ENCODE results near the gene SNAPC4. TPM values are rescaled to one million over a fixed set of nuclear protein-coding genes. Genes with fewer than 3 reads are reported as not detected.

SNAPC4 gene
- polyA plus RNA-seq, 3 donors, result 4.3 to 6.7 (median 4.9) TPM

DNA sequence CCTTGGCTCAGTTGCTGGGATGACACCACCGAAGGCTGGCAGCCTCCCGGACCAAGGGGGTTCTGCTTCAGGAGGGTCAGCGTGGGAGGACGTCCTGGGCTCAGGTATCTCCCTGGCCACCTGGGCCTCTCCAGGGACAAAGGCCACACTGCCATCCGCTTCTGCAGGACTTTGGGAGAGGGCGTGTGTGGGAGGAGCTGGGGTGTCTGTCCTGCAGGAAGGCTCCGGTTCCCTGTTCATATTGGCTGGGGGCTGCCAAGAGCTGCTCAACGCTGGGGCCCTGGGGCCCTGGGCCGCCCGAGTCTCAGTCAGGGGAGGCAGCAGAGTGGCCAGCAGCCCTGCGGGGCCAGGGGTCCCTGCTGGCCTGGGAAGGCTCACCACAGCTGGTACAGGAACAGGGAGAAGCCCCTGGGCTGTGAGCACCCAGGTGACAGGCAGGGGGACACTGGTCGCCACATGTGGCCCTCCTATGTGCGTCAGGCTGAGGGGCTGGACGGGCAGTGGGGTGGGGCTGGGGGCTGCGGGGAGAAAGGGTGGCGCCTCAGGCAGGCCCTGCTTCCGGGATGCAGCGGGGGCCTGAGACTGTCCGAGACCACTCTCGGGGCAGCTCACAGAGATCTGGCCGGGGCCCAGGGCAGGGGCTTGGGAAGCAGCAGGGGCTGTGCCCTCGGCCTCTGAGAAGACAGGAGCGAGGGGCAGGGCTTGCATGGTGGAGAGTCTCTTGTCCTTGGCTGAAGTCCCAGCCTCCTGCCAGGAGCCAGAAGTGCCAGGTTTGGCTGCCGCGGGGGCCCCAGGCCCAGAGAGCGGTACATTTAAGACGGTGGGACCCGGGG is 21.6 kb downstream of the SNAPC4 start:
- no peak overlapping the region for H3K27ac ChIP-seq (ENCODE audit: low read depth, low read length)
- 88 to 91% (median 90%) methylated on average over 25 to 28 of the region's 28 CpGs for WGBS, 3 donors

DNA sequence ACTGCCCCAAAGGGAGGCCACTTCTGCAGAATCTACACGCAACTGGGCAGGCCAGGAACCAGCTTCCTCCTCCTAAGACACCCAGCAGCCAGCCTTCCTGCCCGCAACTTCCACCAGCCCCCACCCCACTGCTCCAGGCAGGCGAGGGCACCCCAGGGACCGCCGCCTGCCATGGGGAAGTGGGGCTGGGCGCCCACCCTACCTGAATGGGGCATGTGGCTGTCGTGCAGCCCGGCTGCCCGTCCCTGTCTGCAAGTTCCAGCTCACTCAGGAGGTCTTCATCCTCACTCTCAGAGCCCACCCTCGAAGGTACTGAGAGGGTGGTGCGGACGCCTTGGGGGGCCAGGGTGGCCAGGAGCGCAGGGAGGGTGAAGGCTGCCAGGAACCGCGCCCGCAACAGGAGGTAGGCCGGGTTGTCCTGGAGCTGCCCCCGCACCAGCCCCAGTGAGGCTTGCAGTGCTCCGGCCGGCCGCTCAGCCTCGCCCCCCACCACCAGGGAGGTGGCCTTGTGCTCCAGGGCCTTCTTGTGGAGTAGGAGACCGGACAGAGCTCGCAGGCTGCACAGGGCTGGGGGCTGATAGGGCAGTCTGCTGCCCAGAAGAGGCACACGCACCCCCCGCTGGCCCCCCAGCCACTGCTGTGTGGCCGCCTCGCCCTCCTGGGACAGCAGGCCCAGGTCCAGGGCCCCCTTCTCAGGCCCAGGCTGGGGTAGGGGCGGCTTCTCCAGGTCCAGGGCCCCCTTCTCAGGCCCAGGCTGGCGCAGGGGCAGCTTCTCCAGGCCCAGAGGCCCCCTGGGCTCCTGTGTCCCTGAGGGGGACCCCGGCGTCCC is 22.4 kb downstream of the SNAPC4 start:
- WGBS, 3 donors, result 75 to 85% (median 79%) methylated on average over 29 to 32 of the region's 32 CpGs
- no peak overlapping the region for H3K27ac ChIP-seq (ENCODE audit: low read depth, low read length)

DNA sequence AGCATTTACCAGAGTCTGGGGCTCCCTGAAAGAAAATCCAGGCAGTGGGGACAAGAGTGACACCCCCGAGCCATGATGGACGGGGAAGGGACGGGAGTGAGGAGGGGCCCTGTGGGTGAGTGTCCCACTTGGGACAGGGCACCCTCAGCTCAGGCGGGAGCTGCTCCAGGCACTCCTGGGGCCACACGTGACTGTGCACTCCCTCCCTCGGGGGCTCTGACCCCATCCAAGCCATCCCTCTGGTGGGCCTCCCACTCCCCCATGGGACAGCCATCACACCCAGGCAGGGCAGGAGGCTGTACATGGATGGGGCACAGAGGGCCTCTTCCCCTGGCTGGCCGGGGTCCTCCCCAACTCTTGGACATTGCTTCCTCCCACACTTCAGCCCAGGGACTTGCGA is 23.5 kb downstream of the SNAPC4 start:
- H3K27ac ChIP-seq (ENCODE audit: low read depth, low read length), result no peak overlapping the region
- WGBS, 3 donors, result 68 to 89% (median 73%) methylated on average over 8 of the region's 8 CpGs

DNA sequence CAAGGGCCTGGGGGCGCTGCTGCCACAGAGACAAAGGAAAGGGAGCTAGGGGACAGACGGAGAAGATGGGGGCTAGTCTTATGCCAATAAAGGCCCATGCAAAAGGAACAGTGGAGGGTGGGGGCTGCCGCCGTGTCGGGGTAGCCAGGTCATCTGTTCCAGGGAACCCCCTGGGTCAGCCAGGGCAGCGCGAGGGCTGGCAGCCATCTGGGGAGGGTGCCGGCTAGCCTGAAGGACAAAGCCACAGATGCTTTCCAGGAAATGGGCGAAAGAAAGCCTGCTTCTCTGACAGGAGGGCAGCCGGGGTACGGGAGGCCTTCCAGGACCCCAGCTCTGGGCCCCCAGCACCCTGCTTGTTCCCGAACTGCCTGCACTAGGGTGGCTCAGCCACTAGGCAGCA is 24.9 kb downstream of the SNAPC4 start:
- no peak overlapping the region for H3K27ac ChIP-seq (ENCODE audit: low read depth, low read length)
- WGBS, 3 donors, result 90 to 95% (median 94%) methylated on average over 12 of the region's 12 CpGs

- no peak overlapping the region for H3K27ac ChIP-seq (ENCODE audit: low read depth, low read length)
- 88 to 92% (median 89%) methylated on average over 12 to 14 of the region's 14 CpGs for WGBS, 3 donors
Measured at GRCh38 chr9:136374183-136374575, 25.8 kb downstream of the SNAPC4 start.

- no peak within 1 kb of the TSS for H3K27ac ChIP-seq (ENCODE audit: low read depth, low read length)
- WGBS, 3 donors, result 54 to 67% (median 54%) methylated on average over 27 of the region's 27 CpGs
Measured at GRCh38 chr9:136373300-136374182, 26.4 kb downstream of the SNAPC4 start, which contains the start of gene CARD9. CARD9 (minus strand) TSS chr9:136373669; CDS start chr9:136372078, 1,591 bp downstream.

DNA sequence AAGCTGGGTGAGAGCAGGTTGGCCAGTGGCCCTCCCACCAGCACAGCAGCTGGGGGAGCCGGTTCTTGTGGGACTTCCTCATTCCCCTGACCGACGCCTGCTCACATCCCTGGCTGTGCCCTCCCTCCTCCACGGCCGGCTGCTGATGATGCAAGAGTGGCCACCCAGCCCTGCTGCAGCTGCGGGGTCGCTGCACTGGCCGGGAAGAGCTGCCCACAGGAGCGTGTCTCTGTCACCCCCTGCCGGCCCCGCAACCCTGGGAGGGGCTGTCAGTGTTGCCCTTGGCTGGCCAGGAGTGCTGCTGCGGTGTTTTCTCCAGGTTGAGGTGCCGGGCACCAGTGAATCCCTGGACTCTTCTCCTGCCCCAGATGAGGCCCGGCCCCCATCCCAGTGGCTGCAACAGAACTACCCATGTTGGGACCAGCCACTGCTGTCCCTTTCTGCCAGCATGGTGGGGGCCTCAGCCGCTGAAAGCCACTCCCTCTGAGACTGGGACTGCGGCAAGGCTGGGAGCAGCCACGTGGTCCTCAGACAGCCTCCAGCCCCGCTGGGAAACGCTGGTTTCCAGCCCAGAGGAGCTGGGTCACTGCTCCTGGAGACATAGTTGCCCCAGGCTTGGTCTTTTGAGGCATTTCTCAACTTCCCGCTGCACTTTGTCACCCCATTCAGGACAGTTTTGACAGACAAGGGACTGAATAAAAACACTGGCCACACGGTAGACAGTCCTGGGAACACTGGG is 27.2 kb downstream of the SNAPC4 start:
- no peak overlapping the region for H3K27ac ChIP-seq (ENCODE audit: low read depth, low read length)
- 16 to 30% (median 20%) methylated on average over 21 of the region's 21 CpGs for WGBS, 3 donors

GRCh38 chr9:136372006-136372405 is 28.0 kb downstream of the SNAPC4 start:
- no peak overlapping the region for H3K27ac ChIP-seq (ENCODE audit: low read depth, low read length)
- WGBS, 3 donors, result 84 to 91% (median 87%) methylated on average over 21 of the region's 21 CpGs

DNA sequence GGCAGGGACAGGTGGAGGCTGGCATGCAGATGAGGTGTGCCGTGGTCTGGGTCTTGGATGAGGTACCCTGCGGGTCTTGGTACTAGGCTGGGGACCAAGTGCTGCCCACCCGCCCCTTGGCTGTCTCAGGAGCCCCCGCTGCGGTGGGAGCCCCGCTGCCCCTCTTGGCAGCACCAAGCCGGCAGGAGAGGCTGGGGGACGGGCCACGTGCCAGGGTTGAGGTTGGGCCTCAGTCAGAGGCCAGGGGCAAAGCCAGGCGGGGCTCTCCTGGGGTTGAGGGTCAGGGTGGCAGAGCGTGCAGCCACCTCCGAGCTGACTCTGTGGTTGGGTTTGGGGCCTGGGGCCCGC is 28.5 kb downstream of the SNAPC4 start:
- no peak overlapping the region for H3K27ac ChIP-seq (ENCODE audit: low read depth, low read length)
- 89 to 91% (median 91%) methylated on average over 12 to 13 of the region's 13 CpGs for WGBS, 3 donors

DNA sequence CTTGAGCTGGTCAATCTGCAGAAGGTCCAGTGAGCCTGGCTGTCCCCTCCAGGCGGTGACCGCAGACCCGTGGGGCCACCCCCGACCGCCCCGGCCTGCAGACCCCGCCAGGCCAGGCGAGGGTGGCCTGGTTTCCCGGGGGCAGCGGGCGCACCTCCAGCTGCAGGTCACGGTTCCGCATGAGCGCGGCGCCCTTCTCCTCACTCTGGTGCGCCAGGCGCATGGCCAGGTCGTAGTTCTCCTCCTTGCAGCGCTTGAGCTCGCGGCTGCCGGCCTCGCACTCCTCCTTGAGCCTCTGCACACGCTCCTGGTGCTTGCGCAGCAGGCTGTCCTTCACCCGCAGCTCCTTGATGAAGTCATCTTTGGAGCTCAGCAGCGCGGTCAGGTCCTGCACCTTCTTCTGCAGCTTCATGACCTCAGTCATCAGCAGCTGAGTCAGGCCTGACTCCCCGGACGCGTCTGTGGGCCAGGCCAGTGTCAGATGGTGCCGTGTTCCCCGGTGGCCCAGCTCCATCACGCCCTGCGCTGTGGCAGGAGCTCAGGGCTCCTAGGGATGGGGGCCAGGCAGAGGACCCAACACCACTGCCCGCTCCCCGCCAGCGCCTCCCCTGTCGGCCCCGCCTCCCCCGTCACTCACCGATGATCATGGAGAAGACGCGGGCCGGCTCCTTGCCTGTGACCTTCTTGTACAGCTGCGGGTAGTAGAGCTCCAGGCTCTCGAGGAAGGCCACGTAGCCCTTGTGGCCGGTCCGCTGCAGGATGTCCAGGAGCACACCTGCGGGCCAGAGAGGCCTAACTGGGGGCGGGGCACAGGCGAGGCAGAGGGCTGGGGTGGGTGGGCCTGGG is 29.1 kb downstream of the SNAPC4 start:
- 92 to 94% (median 93%) methylated on average over 50 to 54 of the region's 54 CpGs for WGBS, 3 donors
- H3K27ac ChIP-seq (ENCODE audit: low read depth, low read length), result no peak overlapping the region

- 94 to 96% (median 95%) methylated on average over 19 of the region's 19 CpGs for WGBS, 3 donors
- no peak overlapping the region for H3K27ac ChIP-seq (ENCODE audit: low read depth, low read length)
Measured at GRCh38 chr9:136370037-136370436, 29.9 kb downstream of the SNAPC4 start.

DNA sequence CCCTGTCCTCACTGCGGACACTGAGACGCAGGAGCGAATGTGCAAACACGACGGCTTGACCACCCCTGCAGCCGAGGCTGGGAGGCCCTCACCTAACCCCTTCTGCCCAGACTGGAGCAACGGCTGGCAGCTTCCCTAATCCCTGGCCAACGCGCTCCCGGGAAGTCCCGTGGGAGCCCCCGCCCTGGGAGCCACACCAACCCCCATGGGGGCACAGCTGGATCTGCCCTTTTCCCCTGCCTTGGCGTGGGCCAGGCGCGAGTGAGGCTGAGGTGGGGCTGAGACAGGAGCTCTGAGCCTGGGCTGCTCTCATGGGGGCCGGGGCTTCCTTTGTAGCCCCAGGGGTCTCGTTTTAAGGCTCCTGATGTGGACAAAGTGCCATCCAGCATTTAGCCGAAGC is 31.8 kb downstream of the SNAPC4 start:
- 77 to 80% (median 79%) methylated on average over 18 of the region's 18 CpGs for WGBS, 3 donors

DNA sequence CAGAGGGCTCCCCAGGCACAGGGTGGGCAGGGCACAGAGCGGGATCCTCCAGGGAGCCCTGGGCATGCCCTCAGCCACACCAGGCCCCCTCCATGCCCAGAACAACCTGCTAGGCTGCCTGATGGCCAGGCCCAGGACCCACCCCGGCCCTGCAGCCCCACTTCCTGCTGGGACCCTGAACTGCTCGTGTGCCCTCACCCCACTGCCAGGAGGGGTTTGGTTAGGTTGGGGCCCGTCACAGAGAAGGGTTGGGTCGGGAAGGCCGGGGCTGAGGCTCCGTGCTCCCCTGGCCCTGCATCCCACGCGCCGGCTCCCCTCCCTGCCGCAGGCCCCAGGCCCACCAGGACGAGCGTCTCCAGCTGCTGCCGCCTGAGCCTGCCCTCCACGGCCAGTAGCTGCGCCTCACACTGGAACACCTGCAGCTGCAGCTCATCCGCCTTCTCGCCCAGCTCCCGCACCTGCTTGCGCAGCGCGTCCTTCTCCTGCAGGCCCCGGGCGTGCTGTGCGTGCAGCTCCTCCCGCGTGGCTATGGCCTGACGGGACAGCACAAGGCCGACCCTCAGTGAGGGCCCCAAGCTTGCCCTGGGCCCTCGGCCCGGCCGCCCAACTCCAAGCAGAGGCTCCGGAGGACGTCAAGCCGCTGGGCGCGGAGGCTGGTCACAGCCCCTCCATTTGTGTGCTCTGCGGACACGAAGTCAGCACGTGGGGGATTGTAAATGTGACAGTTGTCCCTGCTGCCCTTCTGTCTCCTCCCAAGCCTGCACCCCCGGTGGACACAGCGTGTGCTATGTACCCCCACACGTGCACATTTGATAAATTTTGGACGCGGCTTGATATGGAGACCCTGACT is 32.4 kb downstream of the SNAPC4 start:
- no peak overlapping the region for H3K27ac ChIP-seq (ENCODE audit: low read depth, low read length)
- WGBS, 3 donors, result 84 to 86% (median 85%) methylated on average over 36 to 45 of the region's 45 CpGs

More for the DNA sequence above, 31.8 kb downstream of the SNAPC4 start:
- no peak overlapping the region for H3K27ac ChIP-seq (ENCODE audit: low read depth, low read length)

DNA sequence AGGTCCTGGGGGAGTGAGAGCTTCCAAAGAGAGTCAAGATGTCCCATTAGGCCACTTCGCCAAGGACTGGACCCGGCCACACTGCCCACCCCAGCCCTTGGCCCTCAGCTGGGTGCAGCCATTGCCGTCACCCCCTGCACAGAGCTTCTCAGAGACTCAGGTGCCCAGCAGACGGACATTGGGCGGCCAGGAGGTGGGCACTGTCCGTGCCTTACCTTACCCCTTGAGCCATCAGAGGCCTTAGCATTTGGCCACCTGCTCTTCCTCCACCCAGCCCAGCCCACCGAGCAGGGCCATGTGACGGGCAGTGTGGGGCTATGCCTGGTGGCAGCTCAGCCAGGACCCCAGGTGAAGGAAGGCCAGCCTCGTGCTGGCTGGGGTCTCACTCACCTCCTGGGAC is 33.1 kb downstream of the SNAPC4 start:
- H3K27ac ChIP-seq (ENCODE audit: low read depth, low read length), result no peak overlapping the region
- WGBS, 3 donors, result 93 to 94% (median 93%) methylated on average over 9 of the region's 9 CpGs

- no peak overlapping the region for H3K27ac ChIP-seq (ENCODE audit: low read depth, low read length)
- 45 to 67% (median 60%) methylated on average over 7 to 9 of the region's 9 CpGs for WGBS, 3 donors
Measured at GRCh38 chr9:136365775-136366222, 34.2 kb downstream of the SNAPC4 start.

Data from adipose tissue (tissue), 3 donors.